Stimulated activated CD8-positive, alpha-beta memory T cell treated with anti-CD3 and anti-CD28 coated beads, Interleukin-12 subunit alpha, Interleukin-12 subunit beta, amount 100 ng/mL, for 24 hours (primary cell): ENCODE data around the gene RNLS.
"Not testable (repeated sequence)": the region's sequence is repeated elsewhere in the genome, so short reads cannot be mapped to it uniquely, and the experiment has no call there.

ENCODE experiments used
- DNase-seq: peaks from one replicate; pipeline ENCODE4 v3.0.0-alpha.2; 2020; ENCODE audit errors: extremely low read depth

The RNLS gene

DNA sequence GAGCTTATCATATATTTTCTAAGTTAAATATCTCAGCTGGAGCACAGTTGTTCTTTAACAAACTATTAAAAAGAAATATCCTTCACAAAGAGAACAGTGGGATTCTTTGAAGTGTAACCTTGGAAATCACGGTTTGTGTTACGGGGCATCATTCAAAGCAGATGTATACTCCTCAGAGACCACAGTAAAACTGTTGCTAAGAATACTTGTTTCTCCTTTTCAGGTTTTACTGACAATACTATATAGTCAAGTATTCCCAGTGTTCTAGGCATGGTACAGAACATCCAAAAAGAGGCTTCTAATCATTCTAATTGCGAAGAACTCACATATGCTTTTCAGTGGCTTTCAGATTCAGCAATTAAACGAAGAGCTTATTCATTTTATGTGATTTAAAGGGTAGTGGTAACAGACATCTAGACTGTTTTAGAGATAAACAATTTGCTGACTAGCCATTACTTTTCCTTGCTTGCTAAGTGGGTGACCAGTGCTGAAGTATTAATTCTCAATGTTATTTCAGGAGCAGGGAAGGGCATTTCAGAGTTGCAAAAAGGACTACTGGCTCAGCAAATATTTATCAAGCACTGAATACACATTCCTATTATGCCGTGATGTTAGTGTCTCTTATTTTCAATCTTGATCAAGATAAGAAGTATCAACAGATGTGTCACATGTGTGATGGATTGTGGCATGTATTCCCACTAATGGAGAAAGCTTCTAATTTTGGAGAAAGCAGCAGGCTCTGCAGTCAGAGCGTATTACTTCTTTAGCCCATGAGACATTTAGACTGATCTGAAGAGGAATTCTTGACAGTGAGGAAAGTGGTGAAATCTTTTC lies 236.8 kb downstream of the RNLS start:
- no peak for DNase-seq

DNA sequence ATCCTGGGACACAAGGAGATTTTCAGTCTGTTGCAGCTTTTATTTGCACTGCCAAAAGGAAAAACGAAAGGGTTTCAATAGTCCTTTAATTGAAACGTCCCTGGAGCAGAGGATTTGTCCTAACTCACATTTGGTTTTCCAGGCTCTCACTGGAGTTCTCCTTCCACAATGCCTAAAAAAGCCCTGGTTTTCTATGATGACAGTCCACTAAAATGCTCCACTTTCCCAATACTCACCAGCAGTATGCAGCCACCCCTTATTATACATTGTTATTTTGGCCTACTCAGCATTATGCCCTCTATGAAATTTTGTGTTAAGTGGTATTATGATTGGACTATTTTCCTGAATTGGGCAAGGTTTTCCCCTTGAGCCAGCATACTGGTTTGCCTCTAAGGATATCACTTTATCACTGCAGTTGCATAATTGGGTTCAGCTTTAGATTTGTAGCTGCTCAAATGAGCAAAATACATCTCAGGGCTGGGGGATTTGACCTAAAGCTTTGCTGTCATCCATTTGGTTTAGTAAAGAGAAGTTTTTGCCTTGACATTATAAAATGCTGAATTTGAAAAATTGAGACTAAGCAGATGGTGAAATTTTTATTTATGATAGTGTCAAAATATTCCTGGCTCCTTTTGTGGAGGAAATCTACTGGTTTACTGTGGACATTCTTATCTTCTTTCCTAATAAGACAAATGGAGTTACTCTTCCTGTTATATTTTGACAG lies 239.2 kb downstream of the RNLS start:
- no peak for DNase-seq

- no peak for DNase-seq
Measured at GRCh38 chr10:88342733-88343310, 240.3 kb downstream of the RNLS start.

GRCh38 chr10:88337134-88337533 lies 246.0 kb downstream of the RNLS start:
- no peak for DNase-seq

GRCh38 chr10:88336334-88336733 lies 246.8 kb downstream of the RNLS start:
- no peak for DNase-seq

DNA sequence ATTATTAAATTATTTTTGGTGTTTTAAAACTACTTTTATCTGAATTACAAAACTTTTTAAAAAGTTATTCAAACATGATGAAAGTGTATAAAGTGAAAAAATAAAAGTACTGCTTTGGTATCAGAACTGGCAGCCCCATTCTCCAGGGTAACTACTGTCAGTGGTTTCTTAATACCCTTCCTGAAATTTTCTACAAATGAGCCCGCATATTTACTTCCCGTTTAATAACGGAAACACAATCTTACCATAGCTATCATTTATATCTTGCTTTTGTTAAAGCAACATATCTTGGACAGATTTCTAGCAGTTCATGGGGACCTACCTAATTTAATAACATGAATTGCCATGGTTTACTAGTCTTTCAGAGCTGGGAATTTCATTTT lies 249.9 kb downstream of the RNLS start:
- no peak for DNase-seq

DNA sequence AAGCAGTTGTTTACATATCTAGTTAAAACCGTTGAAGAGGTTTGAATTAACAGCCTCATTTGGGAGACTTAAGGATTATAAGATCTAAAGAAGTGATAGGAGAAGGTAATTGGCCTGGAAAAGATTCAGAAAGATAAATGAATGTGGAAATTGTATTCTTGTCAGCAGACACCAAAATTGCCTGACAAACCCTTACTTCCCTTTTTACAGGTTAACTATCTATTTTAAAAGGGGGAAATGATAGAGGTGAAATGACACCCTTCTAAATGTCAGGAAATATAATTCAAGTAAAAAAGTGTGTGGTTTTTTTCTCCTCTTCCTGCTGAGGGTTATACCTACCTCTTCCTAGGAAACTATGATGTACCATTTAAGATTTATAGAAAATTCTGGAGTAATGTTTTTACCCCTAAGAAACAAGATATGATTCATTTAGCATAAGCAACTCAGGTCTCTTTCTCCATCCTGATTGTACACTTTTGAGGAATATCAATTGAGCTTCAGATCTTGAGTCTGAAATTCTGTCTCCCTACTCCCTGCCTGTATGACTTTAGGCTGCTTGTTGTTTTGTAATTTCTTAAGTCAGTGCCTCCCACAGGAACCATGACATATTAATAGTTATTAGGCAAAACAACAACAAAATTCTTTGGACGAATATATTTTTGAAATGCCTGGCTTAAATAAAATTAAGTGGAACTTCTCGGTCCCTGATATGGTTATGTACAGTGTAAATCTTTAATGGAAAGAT lies 250.4 kb downstream of the RNLS start:
- DNase-seq: no peak

- DNase-seq: no peak
Measured at GRCh38 chr10:88330174-88330573, 252.9 kb downstream of the RNLS start.

GRCh38 chr10:88322324-88323063 lies 260.6 kb downstream of the RNLS start:
- no peak for DNase-seq

GRCh38 chr10:88319960-88320517 lies 263.1 kb downstream of the RNLS start:
- no peak for DNase-seq

- no peak for DNase-seq
Measured at GRCh38 chr10:88318803-88319202, 264.3 kb downstream of the RNLS start.

DNA sequence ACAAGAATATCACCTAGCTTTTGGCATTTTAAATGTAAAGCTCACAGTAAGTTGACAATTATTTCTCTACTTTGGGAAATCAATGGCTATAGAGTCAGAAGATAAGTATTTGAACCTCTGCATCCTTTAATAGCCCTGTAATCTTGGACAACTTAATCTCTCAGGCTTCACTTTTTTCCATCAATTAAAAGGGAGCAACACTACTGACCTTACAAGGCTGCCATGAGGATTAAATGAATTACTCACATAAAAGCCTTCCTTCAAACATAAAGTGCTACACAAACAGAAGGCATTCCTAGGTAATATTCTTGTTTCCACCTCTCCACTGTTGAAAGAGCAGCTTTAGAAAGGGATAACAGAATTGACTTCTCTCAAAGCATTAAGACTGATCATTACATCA lies 266.0 kb downstream of the RNLS start:
- DNase-seq: no peak

GRCh38 chr10:88316292-88316861 lies 266.7 kb downstream of the RNLS start:
- DNase-seq: no peak

GRCh38 chr10:88315755-88316154 lies 267.4 kb downstream of the RNLS start:
- DNase-seq: no peak

DNA sequence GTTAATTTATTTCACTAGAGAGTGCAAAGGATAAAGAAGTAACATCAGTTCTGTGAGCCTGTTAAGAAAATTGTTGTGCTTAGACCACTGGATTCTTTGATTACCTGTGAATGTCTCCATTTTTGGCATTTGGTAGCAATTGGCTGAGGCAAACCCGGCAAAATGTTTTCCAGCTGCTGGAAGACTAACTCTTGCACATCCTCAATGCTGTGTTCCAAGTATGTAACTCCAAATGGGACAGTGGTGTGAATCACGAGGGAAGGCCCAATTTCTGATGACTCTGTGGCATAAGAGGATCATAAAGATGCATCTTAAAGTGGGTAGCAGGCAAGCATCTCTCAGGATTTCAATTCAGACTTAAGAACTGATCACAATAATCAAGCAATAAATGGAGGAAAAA lies 268.8 kb downstream of the RNLS start:
- DNase-seq: no peak

DNA sequence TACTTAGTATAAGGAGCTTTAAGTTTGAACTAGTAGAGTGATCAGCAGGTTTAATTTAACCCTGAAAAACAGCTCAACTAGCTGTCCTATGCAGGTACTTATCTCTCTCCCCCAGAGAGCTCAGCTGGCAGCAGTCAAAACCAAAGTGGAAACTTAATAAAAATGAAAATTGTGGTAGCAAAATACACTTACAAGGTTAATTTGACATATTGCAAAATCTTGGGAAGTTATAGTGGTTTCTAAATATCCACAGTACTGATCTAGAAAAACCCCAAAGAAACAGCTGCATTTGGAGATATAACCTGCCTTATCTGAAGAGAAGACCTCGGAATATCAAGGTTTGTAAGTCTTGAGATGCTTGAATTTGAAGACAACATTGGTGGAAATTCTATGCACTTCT lies 269.2 kb downstream of the RNLS start:
- DNase-seq: no peak

DNA sequence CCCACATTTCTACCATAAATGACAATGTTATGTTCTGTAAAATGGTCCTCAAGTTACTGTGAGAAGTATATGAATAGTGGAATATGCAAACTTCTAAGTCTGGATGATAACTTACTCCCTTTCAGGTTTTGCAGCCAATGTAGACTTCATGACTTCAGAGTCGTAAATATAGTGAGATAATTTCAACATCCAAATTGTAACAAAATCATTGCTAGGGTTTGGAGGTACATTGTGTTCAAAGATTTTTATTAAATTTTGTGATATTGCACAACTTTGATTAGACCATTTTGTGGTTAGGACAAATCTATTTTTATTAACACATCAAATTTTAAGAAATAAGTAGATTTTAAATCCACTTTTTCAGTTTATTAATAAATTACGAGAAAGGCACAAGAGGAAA lies 270.3 kb downstream of the RNLS start:
- no peak for DNase-seq

DNA sequence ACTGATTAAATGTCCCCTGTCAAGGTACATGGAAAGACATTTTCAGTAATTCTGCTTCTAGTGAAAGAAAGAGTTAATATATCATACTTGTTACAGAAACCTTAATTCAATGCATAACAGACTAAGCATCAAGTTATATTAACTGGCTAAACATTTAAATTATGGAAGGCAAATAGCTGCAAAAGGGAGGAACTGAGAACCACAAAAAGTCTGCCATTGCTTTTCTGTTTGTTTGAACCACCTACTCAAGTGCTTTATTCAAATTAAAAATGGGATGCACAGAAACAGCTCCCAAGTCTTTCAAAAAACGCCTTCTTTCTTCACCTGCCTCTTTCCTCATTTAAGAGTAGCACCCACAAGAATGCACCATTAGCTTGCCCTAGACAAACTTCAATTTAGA lies 271.9 kb downstream of the RNLS start:
- DNase-seq: no peak

DNA sequence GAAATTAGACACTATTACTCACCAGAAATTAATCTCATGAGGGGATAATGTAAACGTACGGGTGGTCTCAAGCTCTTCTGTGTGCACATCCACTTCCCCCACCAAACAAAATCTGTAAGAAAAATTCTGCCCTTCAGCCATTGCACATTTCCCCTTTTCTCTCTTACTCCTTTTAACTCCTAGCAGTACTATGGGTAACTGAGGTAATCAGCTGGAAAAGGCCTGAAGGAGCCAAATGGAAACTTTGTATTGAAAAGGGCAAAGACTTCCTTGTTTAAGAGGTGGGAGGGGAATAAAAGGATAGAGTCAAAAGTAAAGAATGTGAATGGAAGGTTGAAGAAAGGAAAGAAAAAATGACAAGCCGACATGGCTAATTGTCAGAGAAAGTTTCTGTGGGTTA lies 273.8 kb downstream of the RNLS start:
- no peak for DNase-seq

GRCh38 chr10:88308361-88308760 lies 274.8 kb downstream of the RNLS start:
- DNase-seq: not testable (repeated sequence)

- no peak for DNase-seq
Measured at GRCh38 chr10:88299787-88300186, 283.3 kb downstream of the RNLS start.
